GM12872 (cell line): Measurements from ENCODE around the gene BEST1.

Experiments used
- TF ChIP-seq, protein P1 (sequence below): IDR thresholded peaks from 3 replicates; pipeline ENCODE4 v1.5.1; 2011; ENCODE audit warnings: low read depth, mild to moderate bottlenecking, low read length, moderate library complexity; ENCODE audit not compliant: insufficient read depth

BEST1 gene

DNA sequence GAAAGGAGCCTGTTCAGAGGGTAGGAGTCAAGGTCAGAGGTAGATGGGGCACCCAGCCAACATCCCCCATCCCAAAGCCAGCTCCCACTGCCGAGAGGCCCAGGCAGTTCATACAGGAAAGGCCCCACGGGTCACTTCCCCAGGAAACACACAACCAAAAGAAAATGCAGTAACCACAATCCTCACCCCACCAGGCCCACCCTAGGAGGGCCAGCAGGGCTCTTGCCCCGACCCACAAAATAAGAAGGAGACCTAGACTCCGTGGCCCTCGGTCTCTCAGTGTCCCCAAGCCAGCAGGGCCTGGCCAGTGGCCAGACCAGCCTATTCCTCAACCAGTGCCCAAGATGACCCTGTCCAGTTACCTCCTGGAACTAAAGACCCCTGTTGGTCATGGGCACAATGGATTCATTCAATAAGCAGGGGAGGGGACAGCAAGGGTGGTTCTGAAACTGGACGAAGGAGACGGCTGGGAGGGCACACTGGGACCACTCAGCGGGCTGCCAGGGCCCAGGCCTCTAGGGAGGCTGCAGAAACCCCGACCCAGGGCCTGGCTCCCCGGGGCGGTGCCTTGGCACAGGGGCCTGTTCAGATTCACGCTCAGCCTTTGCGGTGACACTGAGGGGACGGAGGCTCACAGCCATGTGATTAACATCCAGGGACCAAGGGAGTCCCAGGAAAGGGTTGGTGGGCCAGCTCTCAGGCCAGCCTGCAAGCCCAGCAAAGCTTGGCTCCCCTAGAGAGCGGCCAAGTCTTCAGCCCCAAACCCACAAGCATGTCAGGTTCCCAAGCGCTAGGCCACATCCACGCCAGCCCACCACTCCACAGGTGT is 38.2 kb upstream of the BEST1 start:
- TF ChIP-seq, protein P1, sequence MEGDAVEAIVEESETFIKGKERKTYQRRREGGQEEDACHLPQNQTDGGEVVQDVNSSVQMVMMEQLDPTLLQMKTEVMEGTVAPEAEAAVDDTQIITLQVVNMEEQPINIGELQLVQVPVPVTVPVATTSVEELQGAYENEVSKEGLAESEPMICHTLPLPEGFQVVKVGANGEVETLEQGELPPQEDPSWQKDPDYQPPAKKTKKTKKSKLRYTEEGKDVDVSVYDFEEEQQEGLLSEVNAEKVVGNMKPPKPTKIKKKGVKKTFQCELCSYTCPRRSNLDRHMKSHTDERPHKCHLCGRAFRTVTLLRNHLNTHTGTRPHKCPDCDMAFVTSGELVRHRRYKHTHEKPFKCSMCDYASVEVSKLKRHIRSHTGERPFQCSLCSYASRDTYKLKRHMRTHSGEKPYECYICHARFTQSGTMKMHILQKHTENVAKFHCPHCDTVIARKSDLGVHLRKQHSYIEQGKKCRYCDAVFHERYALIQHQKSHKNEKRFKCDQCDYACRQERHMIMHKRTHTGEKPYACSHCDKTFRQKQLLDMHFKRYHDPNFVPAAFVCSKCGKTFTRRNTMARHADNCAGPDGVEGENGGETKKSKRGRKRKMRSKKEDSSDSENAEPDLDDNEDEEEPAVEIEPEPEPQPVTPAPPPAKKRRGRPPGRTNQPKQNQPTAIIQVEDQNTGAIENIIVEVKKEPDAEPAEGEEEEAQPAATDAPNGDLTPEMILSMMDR, result no peak

DNA sequence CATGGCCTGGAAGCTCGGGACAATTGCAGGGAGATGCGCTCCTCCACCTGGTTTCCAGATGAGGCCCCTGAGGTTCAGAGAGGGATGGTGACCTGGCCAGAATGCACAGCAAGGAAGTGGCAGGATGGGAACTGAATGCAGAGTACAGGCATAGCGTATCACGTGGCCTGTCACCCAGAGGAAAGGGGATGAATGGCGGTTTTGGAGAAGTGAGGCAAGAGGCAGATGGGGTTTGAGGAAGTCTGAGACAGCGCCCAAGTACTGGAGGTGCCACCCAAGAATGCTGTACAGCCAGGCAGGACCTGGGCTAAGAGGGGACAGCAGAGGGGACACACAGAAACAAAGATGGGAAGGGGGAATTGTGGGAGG is 37.6 kb upstream of the BEST1 start:
- TF ChIP-seq, protein P1, result no peak

DNA sequence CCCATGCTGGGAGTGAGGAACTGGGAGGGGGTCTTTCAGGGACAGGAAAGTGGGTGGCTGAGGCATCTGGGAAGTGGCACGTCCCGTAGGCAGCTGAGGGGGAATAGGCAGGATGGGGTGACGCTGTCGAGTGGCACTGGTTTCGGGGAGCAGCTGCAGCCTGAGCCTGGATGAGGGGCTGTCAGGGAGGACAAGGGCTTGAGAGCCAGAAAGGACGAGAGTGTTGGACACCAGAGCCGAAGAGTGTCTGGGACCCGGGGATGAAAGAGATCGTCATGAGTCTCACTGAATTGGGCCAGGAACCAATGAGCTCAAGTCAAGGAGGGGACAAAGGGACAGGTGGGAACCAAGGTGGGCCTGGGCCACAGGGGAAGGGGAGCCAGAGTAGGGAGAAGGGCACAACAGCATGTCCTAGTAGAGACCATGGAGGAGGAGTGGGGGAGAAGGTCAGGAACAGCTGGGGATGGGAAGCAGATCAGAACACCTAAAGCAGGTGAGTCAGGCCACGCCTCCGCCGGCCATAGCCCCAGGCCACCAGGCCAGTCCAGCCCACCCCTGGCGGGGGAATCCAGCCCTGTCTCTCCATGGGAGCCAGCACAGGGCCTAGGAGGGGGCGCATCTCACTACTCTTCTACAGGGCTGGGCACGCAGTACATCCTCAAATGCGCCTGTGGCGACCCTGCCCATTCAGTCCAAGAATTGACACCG is 37.0 kb upstream of the BEST1 start:
- TF ChIP-seq, protein P1, result no peak

DNA sequence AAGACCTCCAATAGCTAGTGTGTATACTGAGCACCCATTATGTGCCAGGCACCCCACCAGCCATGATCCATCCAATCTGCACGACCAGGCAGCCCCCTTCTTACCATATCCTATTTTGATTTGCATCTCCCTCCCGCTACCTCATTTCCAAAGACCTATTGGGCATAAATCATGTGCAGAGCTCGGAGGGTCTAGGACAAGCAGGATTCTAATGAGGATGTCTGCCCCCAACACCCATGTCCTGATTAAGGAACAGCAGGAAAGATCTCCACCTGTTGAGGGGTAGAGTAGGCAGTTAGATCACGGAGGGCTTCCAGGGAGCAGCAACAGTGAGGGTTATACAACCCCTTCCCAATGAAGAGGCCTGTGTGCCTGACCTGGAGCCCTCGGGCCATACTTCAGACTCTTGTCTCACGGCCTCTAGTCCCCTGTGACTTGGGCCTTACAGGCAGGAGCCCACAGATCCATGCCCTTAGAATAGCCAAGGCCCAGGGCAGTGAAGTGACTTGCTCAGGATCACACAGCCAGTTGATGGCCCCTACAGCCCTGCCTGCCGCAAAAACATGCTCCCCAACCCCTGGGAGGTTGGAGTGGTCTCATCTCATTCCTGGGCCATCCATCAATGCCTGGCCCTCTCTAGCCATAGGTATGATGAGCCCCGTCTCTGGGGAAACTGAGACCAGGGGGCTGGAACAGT is 36.3 kb upstream of the BEST1 start:
- TF ChIP-seq, protein P1, result no peak

DNA sequence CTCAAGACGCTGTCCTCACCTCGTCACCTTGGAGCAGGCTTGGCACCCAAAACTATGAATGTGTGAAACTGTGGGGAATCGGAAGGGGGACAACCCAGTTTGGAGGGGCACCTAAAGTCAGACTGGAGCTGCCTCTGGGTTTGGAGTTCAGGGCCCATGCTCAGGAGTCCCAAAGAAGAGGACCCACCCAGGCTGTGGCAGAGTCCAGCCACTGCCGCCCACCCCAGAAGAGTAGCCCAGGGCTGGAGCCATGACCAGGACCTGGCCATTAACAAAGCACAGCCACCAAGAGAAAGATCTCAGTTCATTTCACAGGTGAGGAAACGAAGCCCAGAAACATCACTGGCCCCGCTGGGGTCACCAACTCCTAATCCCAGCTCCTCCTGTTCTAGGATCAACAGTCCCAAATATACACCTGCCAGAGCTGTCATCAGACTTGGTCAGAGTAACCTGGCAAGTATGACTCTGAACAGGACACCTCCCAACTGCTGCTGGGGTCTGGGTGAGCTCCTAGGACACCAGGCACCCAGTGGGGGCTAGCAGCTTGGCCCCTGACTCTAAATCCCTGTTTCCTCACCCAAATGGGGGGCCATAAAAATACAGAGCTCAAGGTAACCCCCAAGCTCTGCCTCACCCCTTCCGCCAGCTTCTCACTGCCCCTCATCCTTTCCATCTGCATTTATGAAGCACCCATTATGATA is 35.5 kb upstream of the BEST1 start:
- TF ChIP-seq, protein P1, result no peak

DNA sequence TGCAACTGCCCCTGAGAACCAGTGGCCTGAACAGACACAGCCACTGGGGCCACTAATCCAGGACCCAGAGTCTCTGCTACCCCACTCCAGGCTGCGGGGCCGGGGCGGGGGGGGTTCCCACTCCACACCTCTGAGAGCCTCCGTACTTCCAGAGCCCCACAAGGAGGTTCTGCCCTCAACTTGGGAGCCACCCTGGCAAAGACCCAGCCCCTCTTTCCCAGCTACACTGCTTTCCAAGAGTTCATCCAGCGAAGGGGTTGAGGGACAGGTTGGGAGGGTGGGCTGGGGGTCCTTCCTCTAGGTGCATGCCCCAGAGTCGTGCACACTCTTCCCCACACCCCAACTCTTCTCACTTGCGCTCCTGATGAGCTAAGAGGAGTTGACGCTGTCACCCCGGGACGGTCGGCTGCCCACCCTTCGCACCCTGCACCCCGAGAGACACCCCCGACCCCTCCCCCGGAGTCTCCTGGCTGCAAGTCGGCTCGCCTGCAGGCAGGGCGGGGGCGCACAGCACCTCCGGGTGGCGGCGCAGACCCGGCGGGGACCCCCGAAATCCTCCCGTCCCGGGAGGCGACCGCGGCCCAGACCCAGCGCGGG is 33.3 kb upstream of the BEST1 start:
- TF ChIP-seq, protein P1, result no peak
